ENCODE data around the gene WBP11.

DNA sequence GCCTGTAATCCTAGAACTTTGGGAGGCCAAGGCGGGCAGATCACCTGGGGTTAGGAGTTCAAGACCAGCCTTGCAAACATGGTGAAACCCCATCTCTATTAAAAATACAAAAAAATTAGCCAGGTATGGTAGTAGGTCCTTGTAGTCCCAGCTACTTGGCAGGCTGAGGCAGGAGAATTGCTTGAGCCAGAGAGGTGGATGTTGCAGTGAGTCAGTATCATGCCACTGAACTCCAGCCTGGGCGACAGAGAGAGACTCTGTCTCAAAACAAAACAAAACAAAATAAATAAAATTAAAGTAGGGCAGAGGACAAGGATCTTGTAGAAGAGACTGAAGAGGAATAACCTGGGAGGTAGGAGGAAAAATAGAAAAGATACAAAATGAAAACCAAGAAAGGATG, 61.3 kb downstream of the WBP11 start:
- TF ChIP-seq POLR2AphosphoS5 (IDR thresholded peaks at IDR 0.05; ENCODE audit: low read depth, low read length): no peak
- no peak for TF ChIP-seq POLR2A (IDR thresholded peaks at IDR 0.05; ENCODE audit: low read depth, low read length)
